Stimulated activated CD8-positive, alpha-beta memory T cell treated with anti-CD3 and anti-CD28 coated beads, Interleukin-12 subunit alpha, Interleukin-12 subunit beta, amount 100 ng/mL, for 4 hours (primary cell): ENCODE data around the gene RAD51B.

Experiments used
- DNase-seq: peaks from one replicate; pipeline ENCODE4 v3.0.0-alpha.2; 2020; ENCODE audit warnings: low read depth

Gene RAD51B

GRCh38 chr14:68775614-68776126, 956.1 kb downstream of the RAD51B start:
- no peak for DNase-seq

DNA sequence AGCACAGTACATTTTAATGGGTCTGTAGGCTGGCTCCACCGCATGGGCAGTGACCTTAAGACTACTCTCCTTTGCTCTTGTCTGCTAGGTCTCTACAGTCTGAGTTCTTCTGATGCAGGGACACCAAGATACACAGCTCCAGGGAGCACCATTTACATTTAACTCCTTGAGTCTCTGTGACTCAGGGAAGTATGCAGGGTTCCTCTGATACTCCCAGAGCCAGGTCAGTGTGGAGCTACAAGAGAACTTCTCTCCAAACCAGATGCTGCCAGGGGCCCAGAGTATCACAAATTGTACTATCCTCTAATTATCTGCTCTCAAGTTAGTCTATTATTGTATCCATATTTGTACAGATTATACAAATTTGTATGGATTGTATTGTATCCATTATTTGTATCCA, 958.1 kb downstream of the RAD51B start:
- no peak for DNase-seq
